Measurements from ENCODE around the gene SLC15A1.
"Not testable (repeated sequence)": the region's sequence is repeated elsewhere in the genome, so short reads cannot be mapped to it uniquely, and the experiment has no call there.

SLC15A1 gene

GRCh38 chr13:98657506-98658085 is 94.9 kb downstream of the SLC15A1 start:
- DNase-seq (ENCODE audit: low spot score), result no peak

- DNase-seq (ENCODE audit: low spot score), result no peak
Measured at GRCh38 chr13:98656223-98656622, 96.2 kb downstream of the SLC15A1 start.

GRCh38 chr13:98653463-98653985 is 98.9 kb downstream of the SLC15A1 start:
- peak; percentile 77 for DNase-seq (ENCODE audit: low spot score)

GRCh38 chr13:98652721-98653462 is 99.6 kb downstream of the SLC15A1 start:
- DNase-seq (ENCODE audit: low spot score), result no peak

- DNase-seq (ENCODE audit: low spot score), result no peak
Measured at GRCh38 chr13:98652276-98652675, 100.2 kb downstream of the SLC15A1 start.

GRCh38 chr13:98651744-98652143 is 100.7 kb downstream of the SLC15A1 start:
- no peak for DNase-seq (ENCODE audit: low spot score)

GRCh38 chr13:98650396-98651107 is 101.9 kb downstream of the SLC15A1 start:
- DNase-seq (ENCODE audit: low spot score), result no peak

- no peak for DNase-seq (ENCODE audit: low spot score)
Measured at GRCh38 chr13:98649861-98650260, 102.6 kb downstream of the SLC15A1 start.

- no peak for DNase-seq (ENCODE audit: low spot score)
Measured at GRCh38 chr13:98648686-98649085, 103.8 kb downstream of the SLC15A1 start.

GRCh38 chr13:98648141-98648540 is 104.3 kb downstream of the SLC15A1 start:
- no peak for DNase-seq (ENCODE audit: low spot score)

- no peak for DNase-seq (ENCODE audit: low spot score)
Measured at GRCh38 chr13:98647121-98647520, 105.4 kb downstream of the SLC15A1 start.

- no peak for DNase-seq (ENCODE audit: low spot score)
Measured at GRCh38 chr13:98643479-98643878, 109.0 kb downstream of the SLC15A1 start.

- no peak for DNase-seq (ENCODE audit: low spot score)
Measured at GRCh38 chr13:98641075-98641474, 111.4 kb downstream of the SLC15A1 start.

- not testable (repeated sequence) for DNase-seq (ENCODE audit: low spot score)
Measured at GRCh38 chr13:98639785-98640184, 112.7 kb downstream of the SLC15A1 start.

GRCh38 chr13:98638352-98638751 is 114.1 kb downstream of the SLC15A1 start:
- DNase-seq (ENCODE audit: low spot score), result not testable (repeated sequence)
